Kidney glomerular epithelial cell (primary cell): ENCODE data around the gene GASK1B.

Experiments
- DNase-seq: peaks from one replicate; lab custom pipeline; 2025; lab: John Stamatoyannopoulos, UW

The GASK1B gene

GRCh38 chr4:158172261-158173258, at the start of gene GASK1B:
TSS of gene GASK1B (minus strand) at chr4:158173025. CDS start at chr4:158171375, 1,650 bp downstream.
- peak; percentile 82 for DNase-seq

GRCh38 chr4:158219623-158220022, 46.8 kb upstream of the GASK1B start:
- no peak for DNase-seq

- DNase-seq, result no peak
These were observed 44.9 kb upstream of the GASK1B start for GRCh38 chr4:158217763-158218162.

DNA sequence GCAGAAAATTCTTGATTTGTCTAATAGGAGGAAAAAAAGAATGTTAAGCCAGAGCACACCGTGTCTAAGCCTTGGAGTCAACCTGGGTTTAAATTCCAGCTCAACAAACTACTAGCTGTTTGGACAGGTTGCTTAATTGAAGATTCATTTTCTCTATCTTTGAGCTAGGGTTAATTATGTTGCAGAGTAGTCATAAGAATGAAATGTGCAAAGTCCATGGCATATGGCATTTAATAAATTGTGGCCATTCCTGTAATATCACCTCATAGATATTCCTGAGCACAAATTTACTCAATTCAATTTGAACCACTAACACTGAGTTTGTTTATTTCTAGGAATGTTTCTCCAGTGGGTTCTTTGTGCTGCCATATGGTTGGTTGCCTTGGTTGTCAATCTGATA, 42.0 kb upstream of the GASK1B start:
- no peak for DNase-seq

- DNase-seq, result no peak
These were observed 40.6 kb upstream of the GASK1B start for GRCh38 chr4:158213466-158213865.

DNA sequence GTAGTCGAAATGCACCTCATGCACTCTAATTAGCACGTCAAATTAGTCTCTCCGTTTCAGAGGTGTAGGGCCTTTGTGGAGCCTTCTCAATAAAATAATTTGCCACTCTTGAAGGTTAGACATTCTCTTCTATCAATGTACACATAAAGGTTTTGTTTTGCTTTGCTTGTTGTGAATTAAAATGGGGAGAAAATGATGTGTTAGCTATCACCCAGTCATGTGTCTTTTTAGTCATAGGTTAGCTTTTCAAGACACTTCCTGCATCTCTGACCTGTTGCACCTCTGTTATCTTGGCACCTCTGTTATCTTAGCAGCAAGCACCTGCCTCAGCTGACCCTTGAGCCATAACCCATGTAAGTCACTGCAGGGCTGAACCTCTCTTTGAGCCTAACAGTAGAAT, 38.4 kb upstream of the GASK1B start:
- DNase-seq, result peak; percentile 8

DNA sequence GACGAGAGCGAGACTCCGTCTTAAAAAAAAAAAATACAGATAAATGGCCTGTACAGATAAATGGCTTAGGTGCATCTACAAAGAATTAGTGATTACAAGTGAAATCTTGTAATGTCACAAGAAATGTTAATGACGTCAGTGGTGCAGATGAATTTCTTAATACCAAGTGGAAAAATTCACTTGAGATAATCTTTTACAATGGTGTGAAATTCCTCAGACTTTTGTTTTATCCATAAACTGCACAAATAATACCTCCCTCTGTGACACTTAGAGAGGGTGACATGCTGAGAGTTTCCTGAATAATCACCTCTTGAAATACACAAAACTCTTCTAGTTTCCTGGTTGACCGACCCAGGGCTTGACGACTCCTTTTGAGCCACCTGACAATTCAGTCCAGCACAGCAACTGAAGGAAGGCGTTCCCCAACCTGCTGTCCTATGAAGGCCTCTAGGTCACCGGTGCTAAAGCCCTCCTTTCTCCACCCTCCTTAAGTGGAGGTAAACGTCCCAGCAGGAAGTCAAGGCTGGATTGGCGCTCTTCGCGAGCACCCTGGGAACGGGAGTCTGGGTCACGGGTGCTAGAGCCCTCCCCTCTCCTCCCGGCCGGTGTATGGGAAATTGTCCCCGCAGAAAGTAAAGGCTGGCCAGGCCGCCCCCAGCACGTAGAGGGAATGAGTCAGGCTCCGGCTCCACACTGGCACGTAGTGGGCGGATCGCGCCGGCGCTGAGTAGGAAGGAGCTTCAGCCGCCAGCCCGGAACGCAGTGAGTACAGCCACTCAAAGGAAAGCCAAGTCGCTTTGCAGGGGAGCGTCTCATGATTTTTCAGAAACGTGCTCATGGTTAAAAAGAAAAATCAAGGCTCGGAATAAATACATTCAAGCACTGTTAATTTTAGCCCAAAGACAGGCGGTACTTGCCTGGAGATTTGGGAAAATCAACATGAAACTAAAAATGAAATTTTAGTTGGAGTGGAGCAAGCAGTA, 37.3 kb upstream of the GASK1B start, which contains the start of gene TMEM144:
TSS of gene TMEM144 (plus strand) at position 662 of the 983 bp plus-strand sequence. CDS start 2,182 bp downstream, outside the sequence.
- DNase-seq, result peak; percentile 93

DNA sequence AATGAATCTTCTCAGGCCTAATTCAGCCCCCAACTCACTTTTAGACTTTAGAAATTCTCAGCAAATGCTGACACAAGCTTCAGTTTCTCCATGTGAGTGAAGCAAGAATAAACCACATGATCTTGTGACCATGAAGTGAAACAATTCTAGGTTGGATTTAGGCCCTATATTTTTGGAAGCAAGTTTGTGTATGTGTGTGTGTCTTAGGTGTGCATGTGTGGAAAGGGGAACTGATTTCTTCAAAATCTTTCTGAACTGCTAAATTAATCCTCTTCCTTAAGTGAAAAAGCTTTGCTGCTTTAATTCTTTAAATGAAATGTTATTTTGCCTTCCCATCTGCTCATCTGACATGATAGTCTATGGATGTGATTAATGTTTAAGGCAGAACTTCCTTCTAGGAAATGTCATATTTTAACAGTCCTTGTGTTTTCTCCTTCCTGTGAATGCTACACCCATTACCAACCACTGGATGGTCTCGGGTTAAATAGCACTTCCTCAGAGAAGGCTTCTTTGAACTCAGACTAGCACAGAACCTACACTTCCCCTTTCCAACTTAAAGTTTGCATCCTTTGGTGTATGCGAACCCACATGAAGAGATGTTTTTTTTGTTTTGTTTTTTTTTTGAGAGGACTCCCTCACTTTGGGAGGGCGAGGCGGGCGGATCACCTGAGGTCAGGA, 36.3 kb upstream of the GASK1B start:
- DNase-seq, result no peak

DNA sequence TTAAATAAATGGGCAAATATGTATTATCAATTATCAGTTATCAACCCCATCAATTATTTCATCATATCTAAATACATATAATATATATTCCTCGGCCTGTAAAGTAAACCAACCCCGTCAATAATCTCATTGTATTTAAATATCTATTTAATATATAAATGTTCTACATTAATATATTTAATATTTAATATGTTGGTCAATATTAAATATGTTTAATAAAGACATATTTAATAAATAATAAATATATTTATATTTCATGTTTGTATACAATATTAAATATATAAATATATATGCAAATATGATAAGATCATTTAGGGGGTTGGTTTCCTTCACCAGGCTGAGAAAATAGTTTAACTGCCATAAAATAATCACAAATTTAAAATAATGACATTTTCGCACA, 31.1 kb upstream of the GASK1B start:
- DNase-seq, result no peak

DNA sequence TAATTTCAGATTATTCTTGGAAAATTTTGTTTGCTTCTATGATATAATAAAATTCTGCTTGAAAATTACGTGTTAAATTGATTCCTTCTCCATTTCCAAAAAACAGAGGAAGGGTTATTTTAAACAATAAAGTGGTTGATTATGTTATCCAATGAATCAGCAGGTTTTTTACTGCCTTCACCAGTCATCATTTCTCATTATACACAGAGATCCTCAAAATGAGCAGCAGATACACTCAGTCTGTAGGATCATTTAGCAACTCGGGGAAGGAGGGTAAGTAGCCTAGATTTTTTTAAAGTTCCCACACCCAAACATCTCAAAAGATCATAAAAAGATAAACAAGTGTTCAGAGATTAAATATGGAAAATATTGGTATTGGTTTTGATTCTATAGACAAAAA, 30.6 kb upstream of the GASK1B start:
- no peak for DNase-seq

DNA sequence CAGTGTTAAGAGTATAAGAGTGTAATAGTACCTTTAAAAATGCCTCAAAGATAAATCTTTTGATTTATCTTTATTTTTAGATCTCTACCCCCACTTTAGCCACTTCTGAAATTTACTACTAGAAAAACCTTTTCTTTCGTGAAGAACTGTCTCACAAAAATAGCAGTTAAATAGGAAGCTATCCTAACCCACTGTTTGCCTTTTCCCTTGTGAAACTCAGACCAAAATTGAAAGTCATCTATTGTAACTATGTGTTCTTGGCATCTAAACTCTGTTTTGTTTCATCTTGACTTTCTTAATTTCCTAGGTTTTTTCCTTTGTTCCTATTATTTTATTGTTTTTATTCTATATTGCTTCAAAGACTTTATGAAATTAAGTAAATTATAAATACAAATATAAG, 29.7 kb upstream of the GASK1B start:
- no peak for DNase-seq

DNA sequence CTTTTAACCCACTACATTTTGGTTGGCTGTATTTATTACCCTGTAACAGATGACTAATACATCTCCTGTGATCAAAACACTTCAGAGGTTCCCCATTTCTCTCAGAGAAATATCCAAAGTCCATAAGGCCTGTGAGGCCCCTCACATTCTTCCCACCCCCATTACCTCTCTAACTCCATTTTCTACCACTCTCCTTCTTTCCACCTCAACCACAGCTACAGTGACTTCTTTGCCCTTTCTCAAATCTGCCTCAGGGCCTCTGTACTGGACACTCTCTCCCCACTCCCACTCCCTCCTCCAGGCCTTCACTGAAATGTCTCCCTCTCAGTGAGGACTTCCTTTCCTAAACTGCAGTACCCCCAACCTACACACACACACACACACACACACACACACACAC, 29.1 kb upstream of the GASK1B start:
- no peak for DNase-seq

DNA sequence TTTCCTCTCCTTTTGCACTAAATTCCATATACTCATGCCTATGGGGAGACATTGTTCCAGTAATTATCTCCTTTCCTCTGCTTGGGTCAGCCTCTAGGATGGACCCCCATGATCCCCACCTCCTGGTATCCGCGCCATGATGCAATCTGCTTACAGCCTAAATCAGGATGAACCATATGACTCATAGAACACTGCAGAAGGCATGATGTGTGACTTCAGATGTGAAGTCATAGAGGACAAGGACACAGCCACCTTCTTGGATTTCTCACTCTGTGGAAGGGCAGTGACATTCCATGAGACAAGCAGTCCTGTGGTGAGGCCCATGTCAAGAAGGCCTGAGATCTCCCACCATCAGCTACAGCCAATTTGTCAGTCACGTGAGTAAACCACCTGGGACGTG, 28.5 kb upstream of the GASK1B start:
- no peak for DNase-seq

- no peak for DNase-seq
These were observed 27.4 kb upstream of the GASK1B start for GRCh38 chr4:158200214-158200613.

DNA sequence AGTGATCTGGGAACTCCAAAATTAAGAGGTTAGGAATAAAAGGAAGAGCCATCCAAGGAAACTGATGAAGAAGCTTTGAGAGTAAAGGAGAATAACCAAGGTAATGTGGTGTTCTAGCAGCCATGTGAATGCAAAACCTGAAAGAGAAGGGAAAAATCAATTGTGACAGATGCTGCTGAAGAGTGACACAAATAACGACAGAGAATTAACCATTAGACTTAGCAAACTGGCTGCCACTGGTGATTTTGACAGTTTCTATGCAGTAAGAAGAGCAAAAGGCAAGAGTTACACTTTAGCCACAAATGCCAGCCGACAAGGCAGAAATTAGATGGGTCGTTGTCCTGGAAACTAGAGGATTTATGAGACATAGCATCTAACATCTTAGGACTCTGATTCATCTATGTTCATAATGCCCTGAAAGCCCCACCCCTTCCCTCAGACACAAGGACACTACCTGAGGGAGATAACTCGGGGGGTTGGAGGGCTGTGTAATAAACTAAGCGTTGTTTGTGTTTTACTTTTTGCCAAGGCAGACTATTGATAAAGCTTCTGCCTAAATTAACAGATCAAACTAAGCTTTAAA, 24.5 kb upstream of the GASK1B start:
- no peak for DNase-seq

DNA sequence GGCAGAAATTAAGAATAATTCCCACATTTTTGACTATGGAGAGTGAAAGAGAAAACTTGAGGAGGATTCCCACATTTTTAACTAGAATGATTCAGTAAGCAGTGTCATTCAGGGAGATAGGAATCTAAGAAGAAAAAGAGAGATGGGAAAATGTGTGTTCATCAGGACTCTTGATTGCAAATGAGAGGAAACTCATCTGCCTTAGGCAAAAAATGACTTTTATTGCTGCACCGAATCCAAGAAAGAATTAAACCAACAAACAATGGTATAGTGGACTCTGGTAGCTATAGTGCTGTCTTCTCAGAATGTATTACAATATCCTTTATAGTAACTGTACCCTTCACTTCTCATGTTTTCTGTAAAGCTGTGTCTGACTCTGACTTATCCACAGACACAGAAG, 22.5 kb upstream of the GASK1B start:
- DNase-seq, result no peak

DNA sequence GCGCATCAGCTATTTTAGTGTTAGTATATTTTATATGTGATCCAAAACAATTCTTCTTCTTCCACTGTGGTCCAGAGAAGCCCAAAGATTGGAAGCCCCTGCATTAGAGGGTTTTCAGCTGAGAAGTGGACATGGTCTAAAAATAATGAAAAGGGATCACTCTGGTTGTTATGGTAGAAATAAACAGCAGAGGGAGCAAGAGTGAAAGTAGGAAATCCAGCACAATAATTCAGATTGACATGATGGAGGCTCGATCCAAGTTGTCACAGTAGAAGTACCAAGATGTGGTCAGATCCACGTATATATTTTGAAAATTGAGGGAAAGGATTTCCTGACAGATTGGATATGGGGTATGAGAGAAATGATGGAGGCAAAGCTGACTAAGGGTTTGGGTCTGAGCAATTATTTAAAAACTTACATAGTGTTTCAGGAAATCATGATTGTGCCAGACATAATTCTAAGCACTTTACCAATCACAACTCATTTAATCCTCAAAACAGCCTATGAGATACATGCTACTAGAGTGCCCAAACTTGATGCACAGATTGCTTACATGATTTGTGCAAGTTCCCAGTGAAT, 20.4 kb upstream of the GASK1B start:
- DNase-seq, result peak; percentile 66

GRCh38 chr4:158192439-158193158, 19.8 kb upstream of the GASK1B start:
- no peak for DNase-seq

DNA sequence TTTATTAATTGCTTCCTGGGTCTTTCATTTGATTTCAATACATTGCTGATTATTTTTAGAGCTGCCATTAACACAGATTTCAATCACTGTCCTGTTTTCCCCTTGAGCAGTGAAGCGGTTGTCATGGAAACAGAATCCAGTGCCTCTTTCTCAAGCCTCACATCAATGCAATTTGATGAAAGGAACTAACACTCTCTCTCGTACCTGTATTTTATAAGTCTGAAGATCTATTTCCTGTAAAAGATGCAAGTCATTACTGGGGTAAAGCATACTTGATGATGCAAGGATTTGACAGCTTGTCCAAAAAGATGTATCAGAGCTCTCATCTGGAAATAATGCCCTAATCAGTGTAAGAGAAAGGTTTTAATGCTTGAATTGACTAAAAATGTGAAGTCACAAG, 17.9 kb upstream of the GASK1B start:
- DNase-seq, result no peak

GRCh38 chr4:158189422-158189821, 16.6 kb upstream of the GASK1B start:
- no peak for DNase-seq
